Mammary epithelial cell (primary cell): Measurements from ENCODE around the gene GJC2.

ENCODE experiments used
- CTCF ChIP-seq, 2 donors: IDR thresholded peaks in 1 of 2; conservative IDR thresholded peaks in 1 of 2; 2 replicates each; pipeline ENCODE4 v1.5.1; 2011 to 2012; ENCODE audit warnings: inconsistent platforms in 2 of 2, low read length in 2 of 2, mild to moderate bottlenecking in 2 of 2, control low read depth in 1 of 2, low read depth in 1 of 2; ENCODE audit not compliant: insufficient read depth in 1 of 2; ENCODE audit errors: extremely low read depth in 1 of 2
- EZH2 ChIP-seq: IDR thresholded peaks from 2 replicates; pipeline ENCODE4 v1.6.1; 2012; ENCODE audit warnings: low read length, inconsistent platforms, borderline replicate concordance

GRCh38 chr1:228136901-228137300 is 12.8 kb upstream of the GJC2 start:
- TF ChIP-seq CTCF (conservative IDR thresholded peaks at IDR 0.05 in 1 of 2, IDR thresholded peaks at IDR 0.05 in 1 of 2; ENCODE audit: extremely low read depth in 1 of 2, insufficient read depth in 1 of 2, low read depth in 1 of 2, low read length in 2 of 2) (no peak), EZH2 (no peak)
